Measurements from ENCODE around the gene ELFN2.

The ELFN2 gene

GRCh38 chr22:37363261-37363992 lies 63.9 kb downstream of the ELFN2 start:
- no peak for DNase-seq (ENCODE audit: low read depth in 2 of 2, low spot score in 1 of 2)

DNA sequence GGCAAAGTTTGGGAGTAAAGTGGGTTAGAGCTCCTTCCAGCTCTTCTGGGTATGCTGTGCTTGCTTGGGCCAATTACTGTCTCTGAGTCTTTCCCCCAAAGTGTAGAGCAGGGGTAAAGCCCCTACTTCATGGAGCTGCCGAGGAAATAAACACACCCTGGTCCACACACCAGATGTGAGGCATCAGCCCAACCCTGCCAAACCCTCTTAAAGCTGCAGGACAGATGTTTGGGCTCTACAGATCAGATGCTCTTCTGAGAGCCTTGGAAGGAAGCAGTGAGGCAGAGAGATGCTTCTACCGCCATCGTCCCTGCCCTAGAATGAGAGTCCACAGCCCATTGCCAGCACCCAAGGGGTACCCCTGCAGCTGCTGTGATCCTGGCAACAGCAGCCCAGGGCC lies 64.7 kb downstream of the ELFN2 start:
- DNase-seq (ENCODE audit: low read depth in 2 of 2, low spot score in 1 of 2) = no peak

DNA sequence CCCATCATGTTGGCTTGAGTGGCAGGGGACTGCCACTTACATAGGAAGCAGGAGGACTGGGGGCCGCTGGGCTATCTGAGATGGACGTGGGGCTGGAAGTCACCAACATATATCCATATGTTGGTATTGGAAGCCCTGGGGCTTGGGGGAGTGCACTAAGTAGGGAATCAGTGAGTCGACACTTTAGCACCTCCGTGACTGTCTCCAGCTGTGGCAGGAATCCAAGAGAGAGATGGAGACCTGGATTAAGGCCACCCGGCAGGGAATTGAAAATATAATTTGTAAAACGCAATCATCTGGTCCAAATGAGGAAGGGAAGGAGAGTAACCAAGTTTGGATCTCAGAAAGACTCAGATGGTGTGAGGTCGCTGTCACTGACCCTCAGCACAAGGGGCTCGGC lies 68.4 kb downstream of the ELFN2 start:
- no peak for DNase-seq (ENCODE audit: low read depth in 2 of 2, low spot score in 1 of 2)

- no peak for DNase-seq (ENCODE audit: low read depth in 2 of 2, low spot score in 1 of 2)
Measured at GRCh38 chr22:37358386-37358785, 68.9 kb downstream of the ELFN2 start.

- no peak for DNase-seq (ENCODE audit: low read depth in 2 of 2, low spot score in 1 of 2)
Measured at GRCh38 chr22:37357446-37358075, 69.7 kb downstream of the ELFN2 start.

DNA sequence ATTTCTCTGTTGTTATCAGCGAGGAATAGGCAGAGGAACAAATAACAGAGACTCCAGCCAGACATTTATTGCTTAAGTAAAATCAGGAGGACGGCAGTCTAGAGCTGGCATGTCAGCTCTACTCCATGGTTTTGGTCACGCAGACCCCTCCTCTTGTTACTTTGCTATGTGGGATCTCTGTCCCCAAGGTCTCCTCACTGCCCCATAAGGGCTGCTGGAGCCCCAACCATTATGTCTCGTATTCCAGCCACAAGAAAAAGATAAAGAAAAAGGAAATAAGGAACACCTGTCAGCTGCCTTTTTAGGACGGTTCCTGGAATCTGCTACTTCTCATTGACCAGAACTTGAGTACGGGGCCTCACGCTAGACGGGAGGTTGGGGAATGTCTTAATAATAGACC lies 70.4 kb downstream of the ELFN2 start:
- DNase-seq (ENCODE audit: low read depth in 2 of 2, low spot score in 1 of 2) = no peak

DNA sequence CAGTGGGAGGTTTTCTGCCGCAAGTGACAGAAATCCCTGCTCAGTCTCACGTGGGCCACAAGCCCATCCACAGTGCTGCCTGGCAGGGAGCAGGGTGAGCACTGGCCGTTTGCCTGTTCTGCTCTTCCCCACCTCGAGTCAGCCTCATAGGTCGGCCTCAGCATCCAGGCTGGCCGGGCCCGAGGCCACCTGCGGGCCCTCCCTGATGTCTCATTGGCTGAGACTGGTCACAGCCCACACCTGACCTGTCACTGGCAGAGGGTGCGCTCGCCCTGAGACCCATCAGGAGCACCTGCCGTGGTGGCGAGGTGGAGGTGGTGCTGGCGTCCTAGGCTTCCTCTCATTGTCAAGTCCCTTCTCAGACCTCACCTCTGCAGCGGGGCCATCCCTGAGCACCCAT lies 72.1 kb downstream of the ELFN2 start:
- no peak for DNase-seq (ENCODE audit: low read depth in 2 of 2, low spot score in 1 of 2)

GRCh38 chr22:37354670-37355069 lies 72.6 kb downstream of the ELFN2 start:
- DNase-seq (ENCODE audit: low read depth in 2 of 2, low spot score in 1 of 2) = no peak

DNA sequence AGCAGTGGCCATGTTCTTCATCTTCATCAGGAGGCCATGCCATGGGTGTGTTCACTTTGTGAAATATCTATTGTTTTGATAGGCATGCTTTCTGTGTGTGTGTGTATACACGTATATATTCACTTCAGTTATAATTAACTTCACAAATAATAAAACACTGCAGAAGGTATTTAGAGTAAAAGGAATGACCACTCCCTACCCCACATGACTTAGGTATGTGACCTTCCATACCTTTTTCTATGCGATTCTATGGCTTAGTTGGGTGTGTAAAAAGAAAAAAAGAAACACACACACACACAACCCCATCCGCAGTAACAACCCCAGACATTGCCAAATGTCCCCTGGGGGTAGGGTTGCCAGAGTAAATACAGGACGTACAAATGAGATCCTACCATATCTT lies 73.0 kb downstream of the ELFN2 start:
- no peak for DNase-seq (ENCODE audit: low read depth in 2 of 2, low spot score in 1 of 2)

GRCh38 chr22:37353839-37354238 lies 73.4 kb downstream of the ELFN2 start:
- DNase-seq (ENCODE audit: low read depth in 2 of 2, low spot score in 1 of 2) = no peak

DNA sequence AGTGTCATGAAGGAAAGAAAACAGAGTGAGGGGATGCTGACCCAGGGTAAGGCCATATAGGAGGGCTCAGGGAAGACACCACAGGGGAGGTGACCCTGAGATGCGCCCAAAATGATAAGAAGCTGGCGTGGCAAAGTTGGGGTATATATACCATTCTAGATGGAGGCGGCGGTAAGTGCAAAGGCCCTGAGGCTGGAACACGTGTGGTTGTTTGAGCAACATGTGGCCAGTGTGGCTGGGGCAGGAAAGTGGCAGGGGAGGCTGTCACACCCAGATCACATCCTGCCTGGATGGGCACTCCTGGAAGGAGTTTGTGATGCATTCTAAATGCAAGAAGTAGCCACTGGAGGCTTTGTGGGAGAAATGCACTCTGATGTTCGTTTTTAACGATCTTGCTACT lies 74.8 kb downstream of the ELFN2 start:
- DNase-seq (ENCODE audit: low read depth in 2 of 2, low spot score in 1 of 2) = no peak

- DNase-seq (ENCODE audit: low read depth in 2 of 2, low spot score in 1 of 2) = no peak
Measured at GRCh38 chr22:37351232-37351631, 76.0 kb downstream of the ELFN2 start.

GRCh38 chr22:37349043-37349814 lies 78.0 kb downstream of the ELFN2 start:
- DNase-seq (ENCODE audit: low read depth in 2 of 2, low spot score in 1 of 2) = no peak

DNA sequence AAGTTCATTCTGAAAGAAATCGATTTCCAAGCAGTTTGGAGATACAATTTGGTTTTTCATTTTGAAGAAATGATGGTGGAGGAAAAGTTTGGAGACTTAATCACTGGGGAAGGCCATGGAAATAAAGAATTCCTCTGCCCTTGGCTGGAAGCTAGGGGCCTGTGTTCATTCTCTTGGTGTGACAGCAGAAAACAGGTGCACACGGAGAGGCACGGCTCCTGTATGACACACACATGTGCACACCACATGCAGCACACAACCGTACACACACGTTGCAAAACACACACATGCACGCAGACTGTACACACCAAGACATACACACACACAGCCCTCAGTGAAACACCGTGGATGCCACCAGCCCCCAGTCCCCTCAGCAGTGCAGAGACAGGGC lies 80.8 kb downstream of the ELFN2 start:
- no peak for DNase-seq (ENCODE audit: low read depth in 2 of 2, low spot score in 1 of 2)

DNA sequence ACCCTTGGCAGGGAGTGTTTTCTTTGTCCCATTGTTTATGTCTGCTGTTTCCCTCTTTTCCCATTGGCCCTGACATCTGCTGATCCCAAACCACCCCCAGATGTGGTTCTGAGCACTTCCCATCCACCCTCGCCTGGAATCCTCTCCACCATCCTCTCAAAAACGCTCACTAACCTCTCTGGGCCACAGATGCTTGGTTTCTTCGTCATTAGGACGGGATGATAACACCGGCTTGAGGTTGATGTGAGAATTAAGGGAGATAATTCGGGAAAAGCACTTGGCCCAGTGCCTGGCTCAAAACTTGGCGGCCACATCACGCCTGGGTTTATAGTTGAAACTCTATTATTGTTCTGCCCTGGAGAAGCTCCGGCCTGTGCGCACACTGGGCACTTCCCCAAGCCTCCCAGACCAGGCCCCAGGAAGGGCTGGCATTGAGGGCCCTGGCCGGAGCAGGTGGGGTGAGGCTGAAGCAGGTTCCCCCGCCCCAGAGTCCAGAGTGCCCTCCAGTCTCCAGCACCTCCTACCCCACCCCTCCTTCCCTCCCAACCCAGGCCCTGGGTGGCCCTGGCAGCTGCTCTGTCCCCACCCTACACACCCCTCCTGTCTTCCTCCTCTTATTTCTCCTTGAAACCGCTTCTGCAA lies 81.3 kb downstream of the ELFN2 start:
- DNase-seq (ENCODE audit: low read depth in 2 of 2, low spot score in 1 of 2) = no peak

DNA sequence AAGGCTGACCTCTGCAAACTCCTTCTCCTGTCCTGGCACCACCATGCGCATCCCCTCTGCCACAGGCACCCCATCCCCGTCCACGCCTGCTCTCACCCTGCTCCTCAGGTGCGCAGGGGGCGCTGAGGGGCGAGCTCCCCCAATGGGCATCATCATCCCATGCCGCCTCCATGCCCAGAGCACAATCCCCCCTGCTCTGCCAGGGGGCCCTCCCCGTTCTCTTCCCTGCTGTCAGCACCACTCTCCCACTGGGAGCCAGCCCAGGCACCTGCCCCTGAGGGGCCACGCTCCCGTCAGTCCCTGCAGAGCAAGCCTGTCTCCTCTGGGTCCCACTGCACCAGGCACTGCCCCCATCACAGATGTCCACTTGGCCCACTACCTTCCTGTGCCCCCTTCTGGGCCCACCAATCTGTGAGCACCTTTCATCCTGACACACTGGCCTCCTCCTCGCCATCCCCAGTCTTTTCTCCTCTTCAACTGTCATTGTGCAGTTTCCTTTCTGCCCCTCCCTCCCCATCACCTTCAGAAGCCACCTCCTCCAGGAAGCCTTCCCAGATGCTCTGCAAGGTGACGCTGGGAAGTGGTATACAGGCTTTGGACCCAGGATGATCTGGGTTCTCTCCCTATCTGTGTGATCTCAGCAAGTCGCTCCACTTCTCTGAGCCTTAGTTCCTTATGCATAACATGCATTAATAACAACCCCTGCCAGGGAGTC lies 82.4 kb downstream of the ELFN2 start:
- DNase-seq (ENCODE audit: low read depth in 2 of 2, low spot score in 1 of 2) = no peak

- DNase-seq (ENCODE audit: low read depth in 2 of 2, low spot score in 1 of 2) = no peak
Measured at GRCh38 chr22:37343863-37344734, 83.2 kb downstream of the ELFN2 start.

- DNase-seq (ENCODE audit: low read depth in 2 of 2, low spot score in 1 of 2) = no peak
Measured at GRCh38 chr22:37343348-37343747, 83.9 kb downstream of the ELFN2 start.

DNA sequence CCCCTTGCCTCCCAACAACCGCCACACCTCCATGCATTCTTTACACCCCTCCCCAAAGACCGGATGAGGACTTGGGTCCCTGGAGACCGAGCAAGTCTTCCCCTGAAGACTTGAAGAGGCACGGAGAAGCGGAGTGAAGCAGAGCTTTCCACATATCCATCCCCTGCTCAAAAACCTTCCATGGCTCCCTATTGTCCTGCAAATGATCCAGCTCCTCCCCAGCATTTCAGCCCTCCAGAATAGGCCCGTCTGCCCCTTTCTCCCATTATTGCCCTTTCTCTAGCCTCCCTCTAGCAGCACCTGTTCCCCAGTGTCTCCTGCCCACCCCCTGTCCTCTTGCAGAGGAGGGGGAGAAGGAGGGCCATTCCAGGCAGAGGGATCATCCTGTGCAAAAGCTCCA lies 85.2 kb downstream of the ELFN2 start:
- DNase-seq (ENCODE audit: low read depth in 2 of 2, low spot score in 1 of 2) = no peak

Measured in stimulated activated CD8-positive, alpha-beta memory T cell treated with anti-CD3 and anti-CD28 coated beads, Interleukin-4, amount 100 ng/mL, for 4 hours (primary cell).